HepG2 (cell line): Measurements from ENCODE around the gene PGC. TPM values are rescaled to one million over a fixed set of nuclear protein-coding genes. Genes with fewer than 3 reads are reported as not detected.

Experiments
- ATAC-seq: fragments of 200-7000 bp; cut with Tn5 transposase; 3 replicates; pipeline ENCODE4 v1.9.1; 2020; ENCODE audit warnings: mild to moderate bottlenecking, moderate library complexity
- BruUV-seq: library from RNA; stranded (reverse); fragments of 400-500 nt; replicated peaks from 2 replicates; lab custom pipeline; 2021; lab: Mats Ljungman, UMichigan
- CTCF ChIA-PET: fragments of 300-600 bp; formaldehyde crosslinking; extraction: SDS; loops from one replicate; lab custom pipeline; 2021; ENCODE audit warnings: low total read pairs, inconsistent platforms, low intra/inter-chr PET ratio; lab: Yijun Ruan, JAX
- POLR2A ChIA-PET: fragments of 350-600 bp; sonication (Branson Sonifier 250); formaldehyde crosslinking; loops from one replicate; lab custom pipeline; 2020; ENCODE audit warnings: antibody characterized with exemption, inconsistent platforms; lab: Yijun Ruan, JAX
- DNase-seq: peaks from one replicate; pipeline ENCODE4 v3.0.0-alpha.2; 2015; ENCODE audit warnings: low spot score
- FAIRE-seq: peaks from 3 replicates; lab custom pipeline; 2011; peaks lifted over from hg19 to GRCh38; lab: Jason Lieb, UNC
- H2AFZ ChIP-seq: one replicate; pipeline ENCODE4 v1.6.1; 2011; ENCODE audit warnings: low read length, inconsistent platforms
- H3K27ac ChIP-seq: fragments of 300-600 bp; 3 replicates; pipeline ENCODE4 v1.8.0; 2011; ENCODE audit warnings: mixed run types, mild to moderate bottlenecking, mixed read lengths, low read length, inconsistent platforms; ENCODE audit not compliant: insufficient read depth; ENCODE audit errors: extremely low read length
- H3K27me3 ChIP-seq, 2 experiments: fragments of 200-600 bp in 1 of 2; 2 replicates in 1 of 2; 3 replicates in 1 of 2; pipeline versions ENCODE4 v1.6.0 to v1.8.0; 2011; ENCODE audit warnings: low read length in 2 of 2, mild to moderate bottlenecking in 2 of 2, moderate library complexity in 2 of 2, inconsistent platforms in 1 of 2; ENCODE audit not compliant: insufficient read depth in 2 of 2, control insufficient read depth in 1 of 2
- H3K36me3 ChIP-seq, 2 experiments: fragments of 200-600 bp in 1 of 2; replicated peaks in 1 of 2; 2 replicates in 1 of 2; 3 replicates in 1 of 2; pipeline versions ENCODE4 v1.5.1 to v1.8.0; 2011; ENCODE audit warnings: low read length in 2 of 2, inconsistent platforms in 1 of 2; ENCODE audit not compliant: insufficient read depth in 2 of 2, control insufficient read depth in 1 of 2
- H3K4me1 ChIP-seq: 2 replicates; pipeline ENCODE4 v1.5.1; 2012; ENCODE audit warnings: low read length, inconsistent platforms; ENCODE audit not compliant: insufficient read depth
- H3K4me2 ChIP-seq: 2 replicates; pipeline ENCODE4 v1.6.0; 2011; ENCODE audit warnings: low read depth, low read length, inconsistent platforms
- H3K4me3 ChIP-seq, 3 experiments: fragments of 200-600 bp in 1 of 3; sonication (generic), shearing (Covaris generic) in 1 of 3; replicated peaks in 1 of 3; 2 replicates each; pipeline ENCODE4 v1.5.1; 2011 to 2016; ENCODE audit warnings: low read length in 3 of 3, inconsistent platforms in 2 of 3, low read depth in 2 of 3, mild to moderate bottlenecking in 2 of 3, control low read depth in 1 of 3, mixed read lengths in 1 of 3; ENCODE audit not compliant: insufficient read depth in 1 of 3
- H3K79me2 ChIP-seq: one replicate; pipeline ENCODE4 v1.6.1; 2011; ENCODE audit warnings: low read length, inconsistent platforms; ENCODE audit not compliant: insufficient read depth
- H3K9ac ChIP-seq: 2 replicates; pipeline ENCODE4 v1.6.0; 2011; ENCODE audit warnings: mild to moderate bottlenecking, low read depth, low read length, inconsistent platforms; ENCODE audit not compliant: insufficient read depth
- H3K9me3 ChIP-seq: 2 replicates; pipeline ENCODE4 v1.5.1; 2012; ENCODE audit warnings: mild to moderate bottlenecking, low read length
- H4K20me1 ChIP-seq: 2 replicates; pipeline ENCODE4 v1.6.0; 2011; ENCODE audit warnings: inconsistent platforms, mild to moderate bottlenecking, low read length, moderate library complexity; ENCODE audit not compliant: insufficient read depth
- ATF7 ChIP-seq, 2 experiments: fragments of 450-650 bp in 1 of 2; sonication (generic) in 1 of 2; formaldehyde crosslinking in 1 of 2; IDR thresholded peaks; 2 replicates each; pipeline versions ENCODE4 v1.4.0 to v1.6.1; 2016 to 2020; ENCODE audit warnings: antibody characterized with exemption in 1 of 2, mild to moderate bottlenecking in 1 of 2, missing genetic modification reagents in 1 of 2
- HMGXB3 ChIP-seq: sonication (generic); formaldehyde crosslinking; IDR thresholded peaks from 2 replicates; pipeline ENCODE4 v1.4.0; 2020; ENCODE audit warnings: missing genetic modification reagents, borderline replicate concordance
- JUND ChIP-seq: sonication (generic); formaldehyde crosslinking; IDR thresholded peaks from 2 replicates; pipeline ENCODE4 v1.8.0; 2022; ENCODE audit warnings: mild to moderate bottlenecking, missing genetic modification reagents
- KAT8 ChIP-seq: IDR thresholded peaks from 2 replicates; pipeline ENCODE4 v1.6.1; 2016; ENCODE audit warnings: missing genetic modification reagents, missing compliant biosample characterization
- MEF2D ChIP-seq: sonication (generic); formaldehyde crosslinking; IDR thresholded peaks from 2 replicates; pipeline ENCODE4 v1.5.1; 2020; ENCODE audit warnings: mild to moderate bottlenecking, missing genetic modification reagents
- NFE2 ChIP-seq: sonication (generic); formaldehyde crosslinking; IDR thresholded peaks from 2 replicates; pipeline ENCODE4 v1.4.0; 2020; ENCODE audit warnings: missing genetic modification reagents
- NR2F2 ChIP-seq: IDR thresholded peaks from 2 replicates; pipeline ENCODE4 v1.6.1; 2012; ENCODE audit warnings: low read depth, inconsistent platforms, borderline replicate concordance
- SRSF4 ChIP-seq: fragments of 200-400 bp; formaldehyde crosslinking; IDR thresholded peaks from one replicate; pipeline ENCODE4 v1.6.1; 2018; ENCODE audit warnings: mild to moderate bottlenecking, low read depth, low read length, moderate library complexity; ENCODE audit not compliant: poor library complexity, severe bottlenecking
- ZNF17 ChIP-seq: sonication (generic); formaldehyde crosslinking; IDR thresholded peaks from 2 replicates; pipeline ENCODE4 v1.5.0; 2020; ENCODE audit warnings: mild to moderate bottlenecking, missing genetic modification reagents
- ZNF225 ChIP-seq: sonication (generic); formaldehyde crosslinking; IDR thresholded peaks from 2 replicates; pipeline ENCODE4 v1.4.0; 2020; ENCODE audit warnings: mild to moderate bottlenecking, missing genetic modification reagents
- ZNF263 ChIP-seq: sonication (generic); formaldehyde crosslinking; IDR thresholded peaks from 2 replicates; pipeline ENCODE4 v1.4.0; 2020; ENCODE audit warnings: missing genetic modification reagents
- ZNF329 ChIP-seq: sonication (generic); formaldehyde crosslinking; IDR thresholded peaks from 2 replicates; pipeline ENCODE4 v1.9.0; 2021; ENCODE audit warnings: low read depth, mild to moderate bottlenecking, missing genetic modification reagents
- ZNF468 ChIP-seq: sonication (generic); formaldehyde crosslinking; IDR thresholded peaks from 2 replicates; pipeline ENCODE4 v1.8.0; 2022; ENCODE audit warnings: mild to moderate bottlenecking, moderate library complexity, missing genetic modification reagents
- ZNF512B ChIP-seq: sonication (generic); formaldehyde crosslinking; IDR thresholded peaks from 2 replicates; pipeline ENCODE4 v1.5.1; 2020; ENCODE audit warnings: missing genetic modification reagents, mild to moderate bottlenecking, borderline replicate concordance
- ZNF674 ChIP-seq: sonication (generic); formaldehyde crosslinking; IDR thresholded peaks from 2 replicates; pipeline ENCODE4 v1.5.0; 2020; ENCODE audit warnings: low read depth, mild to moderate bottlenecking, missing genetic modification reagents
- ZSCAN12 ChIP-seq: sonication (generic); formaldehyde crosslinking; IDR thresholded peaks from 2 replicates; pipeline ENCODE4 v1.9.0; 2021; ENCODE audit warnings: mild to moderate bottlenecking, missing genetic modification reagents
- ZSCAN21 ChIP-seq: sonication (generic); formaldehyde crosslinking; IDR thresholded peaks from 2 replicates; pipeline ENCODE4 v1.8.0; 2022; ENCODE audit warnings: mild to moderate bottlenecking, missing genetic modification reagents, moderate library complexity, borderline replicate concordance
- WGBS: methylation state at CpG from one replicate; pipeline ENCODE4 v1.1.6; 2017; ENCODE audit warnings: low lambda C conversion rate; 5-methylcytosine and 5-hydroxymethylcytosine counted together
- in situ Hi-C: cut with HindIII; loops from 2 replicates; pipeline ENCODE4 v1.10.0; 2017; ENCODE audit warnings: low pct_unique_long_range_greater_than_20kb; ENCODE audit not compliant: extremely low pct_ligation_motif_present
- intact Hi-C: fragments of 100-400 bp; cut with micrococcal nuclease; formaldehyde crosslinking; loops from one replicate; pipeline ENCODE4 v1.10.0; 2022; ENCODE audit not compliant: unreplicated experiment
- polyA plus RNA-seq, 8 experiments: library from polyadenylated mRNA; depleted of rRNA in 3 of 8; stranded (reverse) in 7 of 8; unstranded in 1 of 8; fragments of >200 nt; fragmentation: Illumina TruSeq in 4 of 8; extraction: Trizol in 4 of 8; gene quantifications; 2 replicates each; pipeline versions ENCODE4 v1.2.1 to v1.2.3, GENCODE V29; 2011 to 2016; ENCODE audit warnings: low read depth in 4 of 8, missing spikeins in 1 of 8, mixed read lengths in 1 of 8; ENCODE audit not compliant: insufficient read depth in 1 of 8
- total RNA-seq, 5 experiments: library from RNA; depleted of rRNA; stranded (reverse); fragments of >200 nt; fragmentation: Illumina TruSeq; extraction: Trizol; gene quantifications; 2 replicates each; pipeline ENCODE4 v1.2.3, GENCODE V29; 2016; ENCODE audit warnings: low read depth in 1 of 5

PGC gene
- total and polyA plus RNA-seq, 2 of the 13 experiments (the other 11 are each of a cell fraction or from before 2014, with no cell fraction given), result 426 to 502 TPM

- ATAC-seq, result peak; percentile 91
- CTCF ChIA-PET, result no interaction called here
- POLR2A ChIA-PET, result interaction anchor here (0.6 to 2.5 kb wide), 7 partner anchors 10 to 826 kb away, joined by 3 to 21 read pairs (median 4); partner anchors contain the start of genes FRS3 and PRICKLE4
- Histone ChIP-seq H3K79me2 (peaks cover 3% of the 10 kb centered on the region), H3K4me1 (peaks cover 54% of the 10 kb centered on the region), H3K27ac (peak overlapping the region; percentile 9), H4K20me1 (no peaks in the 10 kb centered on the region), H2AFZ (no peak overlapping the region), H3K9ac (peak overlapping the region; percentile 6; the same call in 1 of the 2 replicates), H3K9me3 (no peaks in the 10 kb centered on the region), H3K4me2 (peak overlapping the region; percentile 51), H3K4me3 (peak overlapping the region in 1 of 3 experiments; percentile 34; a peak in 2 of 6 replicates), H3K36me3 (no peaks in the 10 kb centered on the region), H3K27me3 (no peaks in the 10 kb centered on the region)
- no TSS peak for BruUV-seq
- in situ Hi-C loops (no loop called here), intact Hi-C loops (loop anchor here (10.0 kb wide), 1 partner anchor 321 kb away; no protein-coding TSS in a partner anchor)
- WGBS, result 29% methylated on average over 21 of the region's 21 CpGs
- DNase-seq, result peak; percentile 77
- FAIRE-seq, result peak; percentile 77
- TF ChIP-seq ZSCAN21, result peak; percentile 90
- no peak for TF ChIP-seq ZSCAN12 (CRISPR knock-in tag)
- no peak for TF ChIP-seq ZNF17 (CRISPR knock-in tag)
- peak; percentile 47 for TF ChIP-seq JUND (CRISPR knock-in tag)
- TF ChIP-seq ZNF263, result peak; percentile 80
- peak; percentile 87; the same call in 1 of the 2 replicates for TF ChIP-seq HMGXB3 (CRISPR knock-in tag)
- TF ChIP-seq ZNF512B (CRISPR knock-in tag), result 0 out of 2 replicates have a peak, but pooled peaks have one; percentile 69
- no peak for TF ChIP-seq ATF7 (IDR thresholded peaks at IDR 0.05)
- no peak for TF ChIP-seq ATF7 (CRISPR knock-in tag; IDR thresholded peaks at IDR 0.05)
- TF ChIP-seq ZNF468, result peak; percentile 40; the same call in 1 of the 2 replicates
- no peak for TF ChIP-seq SRSF4
- TF ChIP-seq MEF2D (CRISPR knock-in tag), result no peak
- TF ChIP-seq KAT8 (CRISPR knock-in tag), result peak; percentile 74
- no peak for TF ChIP-seq NR2F2
- TF ChIP-seq ZNF674, result no peak
- no peak; the same call in 1 of the 2 replicates for TF ChIP-seq ZNF225 (CRISPR knock-in tag)
- TF ChIP-seq NFE2 (CRISPR knock-in tag), result no peak
- no peak for TF ChIP-seq ZNF329 (CRISPR knock-in tag)
Measured at GRCh38 chr6:41723530-41724227, 23.5 kb downstream of the PGC start.
